Measurements from ENCODE around the gene LRRC3.

- TF ChIP-seq EZH2phosphoT487 (IDR thresholded peaks at IDR 0.05; ENCODE audit: low read depth) (no peak), CTCF (IDR thresholded peaks at IDR 0.05; ENCODE audit: low read depth, low read length) (no peak)
Observed at GRCh38 chr21:44456214-44456914, 1.1 kb downstream of the LRRC3 start.
